Measurements from ENCODE around the gene DNAH1. TPM values are rescaled to one million over a fixed set of nuclear protein-coding genes. Genes with fewer than 3 reads are reported as not detected.

The DNAH1 gene
- total RNA-seq, 1 experiment from 2014 or later: 3.3 TPM

- DNase-seq (ENCODE audit: extremely low read depth, low read depth): no peak
These were observed 126.5 kb downstream of the DNAH1 start for GRCh38 chr3:52442409-52443267.

- DNase-seq (ENCODE audit: extremely low read depth, low read depth): no peak
These were observed 127.1 kb downstream of the DNAH1 start for GRCh38 chr3:52443268-52443610.

DNA sequence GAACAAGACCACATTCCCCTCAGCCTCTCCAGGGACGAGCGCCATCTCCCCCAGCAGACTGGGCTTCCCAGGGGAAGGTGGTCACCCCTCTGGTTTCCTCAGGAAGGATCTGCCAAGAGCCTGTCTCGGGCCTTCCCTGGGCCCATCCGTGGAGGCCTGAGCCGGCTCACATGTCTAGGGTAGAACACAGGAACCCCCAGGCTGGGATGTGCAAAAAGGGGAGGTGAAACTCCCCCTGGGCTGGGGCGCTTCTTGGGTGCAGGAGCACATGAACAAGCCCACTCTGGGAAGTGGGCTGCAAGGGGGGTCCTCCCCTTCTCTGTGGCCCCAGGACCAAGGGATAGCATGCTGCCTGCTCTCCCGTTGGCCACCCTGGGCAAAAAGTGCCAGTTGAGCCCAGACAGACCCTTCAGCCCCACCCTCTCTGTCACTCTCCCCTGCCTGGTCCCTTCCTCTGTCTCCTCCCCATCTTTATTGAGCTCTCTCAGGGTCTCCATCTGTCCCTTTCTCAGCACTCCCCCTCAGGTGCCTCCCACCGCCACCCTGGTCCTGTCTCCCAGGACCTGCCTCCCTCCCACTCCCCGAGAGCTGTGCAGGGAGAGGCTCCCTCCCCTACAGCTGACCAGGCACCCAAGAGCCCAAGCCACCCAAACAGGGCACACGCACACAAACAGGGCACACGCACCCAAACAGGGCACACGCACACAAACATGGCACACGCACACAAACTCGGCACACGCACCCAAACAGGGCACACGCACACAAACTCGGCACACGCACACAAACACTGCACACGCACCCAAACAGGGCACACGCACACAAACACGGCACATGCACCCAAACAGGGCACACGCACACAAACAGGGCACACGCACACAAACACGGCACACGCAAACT, 127.9 kb downstream of the DNAH1 start:
- no peak for DNase-seq (ENCODE audit: extremely low read depth, low read depth)

- peak; percentile 42 for DNase-seq (ENCODE audit: extremely low read depth, low read depth)
These were observed 129.0 kb downstream of the DNAH1 start, which contains the start of gene SEMA3G for GRCh38 chr3:52444860-52445793. Gene SEMA3G (minus strand): TSS chr3:52445103. CDS start chr3:52445027, 76 bp downstream.

DNA sequence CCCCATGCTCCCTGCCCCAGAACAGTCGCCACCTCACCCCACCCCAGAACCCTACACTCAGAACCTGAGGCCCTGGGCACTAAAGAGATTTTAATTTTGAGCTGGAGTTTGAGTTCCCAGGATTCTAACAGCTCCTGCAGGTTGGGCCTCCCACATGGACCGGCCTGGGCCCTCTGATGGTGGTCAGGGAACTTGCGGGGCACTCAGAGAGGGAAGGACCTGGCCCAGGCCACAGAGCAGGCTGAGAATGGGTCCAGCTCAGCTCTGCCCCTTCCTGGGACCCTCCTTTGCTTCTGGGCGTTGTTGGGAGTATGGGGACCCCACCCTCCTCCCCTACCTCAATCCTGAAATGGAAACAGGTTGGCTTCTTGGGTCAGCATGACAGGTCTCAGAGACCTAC, 129.9 kb downstream of the DNAH1 start:
- DNase-seq (ENCODE audit: extremely low read depth, low read depth): no peak

GRCh38 chr3:52446631-52447511, 130.8 kb downstream of the DNAH1 start:
- peak; percentile 49 for DNase-seq (ENCODE audit: extremely low read depth, low read depth)

DNA sequence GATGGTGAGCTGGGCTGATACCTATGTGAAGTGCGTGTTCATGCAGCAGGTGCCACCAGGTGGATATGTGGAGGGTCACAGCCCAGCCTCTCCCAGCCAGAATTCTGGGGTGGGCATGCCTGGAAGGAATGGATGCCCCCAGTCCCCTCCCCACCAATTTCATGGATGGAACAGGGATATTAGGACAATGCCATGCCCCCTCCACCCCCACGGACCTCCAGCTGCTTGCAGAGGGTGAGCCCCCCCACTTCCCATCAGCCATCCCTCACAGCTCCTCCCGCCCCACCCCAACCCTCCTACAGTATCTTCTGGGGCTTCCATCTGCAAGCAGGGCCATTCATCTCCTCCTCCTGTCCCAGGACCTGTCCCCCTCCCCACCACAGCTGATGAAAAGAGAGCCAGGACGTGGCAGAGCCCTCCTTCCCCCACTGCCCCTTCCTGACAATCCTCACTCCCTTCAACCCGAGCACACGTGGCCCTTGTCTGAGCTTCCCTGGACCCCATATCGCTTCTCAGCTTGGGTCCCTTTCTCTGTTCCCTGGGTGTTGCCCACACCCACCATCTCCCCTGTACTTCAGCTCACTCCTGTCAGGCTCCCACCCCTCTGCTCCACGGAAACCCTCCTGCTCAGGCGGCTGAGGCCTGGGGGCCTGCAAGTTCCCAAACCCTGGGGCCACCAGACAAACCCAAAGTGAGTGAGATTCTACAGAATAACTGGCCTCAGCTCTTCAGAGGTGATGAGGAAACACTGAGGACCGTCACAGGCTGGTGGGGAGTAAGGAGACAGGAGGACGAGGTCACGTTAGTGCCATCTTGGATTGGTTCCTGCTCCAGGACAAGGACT, 131.6 kb downstream of the DNAH1 start:
- no peak for DNase-seq (ENCODE audit: extremely low read depth, low read depth)

Small RNA genes within 50 kb of the gene (small RNA-seq; reads per million reads assigned to genes)
- gene MIR135A1 (0 reads per million in 2 experiments), gene MIRLET7G (37.0 to 871 reads per million in 2 experiments)

Other genes with a start within 250 kb of the DNAH1 start
- gene POC1A, start 161.9 kb upstream of the DNAH1 start, total RNA-seq (2014; rRNA removed; shearing (Covaris generic)): 10.7 and 11.0 TPM in 2 replicates
- gene ALAS1, start 118.2 kb upstream of the DNAH1 start, total RNA-seq (2014; rRNA removed; shearing (Covaris generic)): 54.6 and 56.3 TPM in 2 replicates
- not detected in 2 replicates for gene TLR9, start 90.7 kb upstream of the DNAH1 start, total RNA-seq (2014; rRNA removed; shearing (Covaris generic))
- 26.6 and 29.3 TPM in 2 replicates for gene TWF2, start 77.2 kb upstream of the DNAH1 start, total RNA-seq (2014; rRNA removed; shearing (Covaris generic))
- 11.1 and 13.9 TPM in 2 replicates for gene PPM1M, start 70.6 kb upstream of the DNAH1 start, total RNA-seq (2014; rRNA removed; shearing (Covaris generic))
- 33.5 and 37.9 TPM in 2 replicates for gene WDR82, start 37.7 kb upstream of the DNAH1 start, total RNA-seq (2014; rRNA removed; shearing (Covaris generic))
- 4.0 and 4.8 TPM in 2 replicates for gene GLYCTK, start 28.5 kb upstream of the DNAH1 start, total RNA-seq (2014; rRNA removed; shearing (Covaris generic))
- gene BAP1, start 93.7 kb downstream of the DNAH1 start, total RNA-seq (2014; rRNA removed; shearing (Covaris generic)): 42.4 and 50.7 TPM in 2 replicates
- gene PHF7, start 94.3 kb downstream of the DNAH1 start, total RNA-seq (2014; rRNA removed; shearing (Covaris generic)): 5.5 and 7.7 TPM in 2 replicates
- gene SEMA3G, start 128.8 kb downstream of the DNAH1 start, total RNA-seq (2014; rRNA removed; shearing (Covaris generic)): 0.10 and 0.35 TPM in 2 replicates
- gene TNNC1, start 137.7 kb downstream of the DNAH1 start, total RNA-seq (2014; rRNA removed; shearing (Covaris generic)): 0.30 TPM in 1 of 2 replicates, not detected in the other
- gene NISCH, start 139.3 kb downstream of the DNAH1 start, total RNA-seq (2014; rRNA removed; shearing (Covaris generic)): 18.4 and 19.7 TPM in 2 replicates
- not detected in 2 replicates for gene STAB1, start 179.0 kb downstream of the DNAH1 start, total RNA-seq (2014; rRNA removed; shearing (Covaris generic))
- gene NT5DC2, start 217.5 kb downstream of the DNAH1 start, total RNA-seq (2014; rRNA removed; shearing (Covaris generic)): 25.0 and 25.6 TPM in 2 replicates
- gene UQCC5, start 220.3 kb downstream of the DNAH1 start, total RNA-seq (2014; rRNA removed; shearing (Covaris generic)): 5.4 and 18.0 TPM in 2 replicates